Esophagus squamous epithelium (tissue), 5 donors: Measurements from ENCODE around the gene ALDOC. TPM values are rescaled to one million over a fixed set of nuclear protein-coding genes. Genes with fewer than 3 reads are reported as not detected.

Source experiments
- DNase-seq: peaks from one replicate; lab custom pipeline; 2025; lab: John Stamatoyannopoulos, UW
- H3K27ac ChIP-seq, 4 donors: fragments of 200-600 bp; sonication (generic); one replicate each; pipeline ENCODE4 v1.5.1; 2016 to 2019; ENCODE audit warnings: mild to moderate bottlenecking in 1 of 4
- H3K27me3 ChIP-seq, 4 donors: fragments of 200-600 bp; sonication (generic); 1 replicate in 3 of 4; 2 replicates in 1 of 4; pipeline versions ENCODE4 v1.5.1 to v1.6.0; 2017 to 2021; ENCODE audit warnings: antibody characterized with exemption in 1 of 4
- H3K36me3 ChIP-seq, 3 donors: fragments of 200-600 bp; sonication (generic); one replicate each; pipeline ENCODE4 v1.5.1; 2016 to 2019
- H3K4me1 ChIP-seq, 3 donors: fragments of 200-600 bp; sonication (generic); one replicate each; pipeline ENCODE4 v1.5.1; 2017 to 2019
- H3K4me3 ChIP-seq, 4 donors: fragments of 200-600 bp; sonication (generic); 1 replicate in 3 of 4; 2 replicates in 1 of 4; pipeline ENCODE4 v1.5.1; 2016 to 2019; ENCODE audit warnings: mild to moderate bottlenecking in 2 of 4, moderate library complexity in 1 of 4
- H3K9me3 ChIP-seq, 3 donors: fragments of 200-600 bp; sonication (generic); one replicate each; pipeline ENCODE4 v1.5.1; 2016 to 2019
- CTCF ChIP-seq, 6 experiments: fragments of 450-650 bp in 4 of 6; fragments of 200-600 bp in 2 of 6; sonication (generic) in 2 of 6; IDR thresholded peaks; one replicate each; pipeline ENCODE4 v1.5.1; 2016 to 2019; ENCODE audit warnings: antibody characterized with exemption in 6 of 6, mild to moderate bottlenecking in 4 of 6, moderate library complexity in 4 of 6
- POLR2A ChIP-seq, 4 donors: fragments of 450-650 bp; IDR thresholded peaks; one replicate each; pipeline ENCODE4 v1.6.1; 2017; ENCODE audit warnings: antibody characterized with exemption in 4 of 4, mild to moderate bottlenecking in 4 of 4, moderate library complexity in 3 of 4
- WGBS, 2 donors: methylation state at CpG; one replicate each; pipeline ENCODE4 v1.1.5; 2018; 5-methylcytosine and 5-hydroxymethylcytosine counted together
- intact Hi-C: fragments of 100-400 bp; cut with DNase I; formaldehyde crosslinking; loops from one replicate; pipeline ENCODE4 v1.15.0; 2022
- total RNA-seq, 4 donors: library from RNA; depleted of rRNA; stranded (reverse); fragments of >200 nt; gene quantifications; one replicate each; pipeline ENCODE4 v1.1.0, GENCODE V29; 2016
- donor health status: DM: yes; HTN: yes; CAD: no.

Gene ALDOC
- total RNA-seq, 4 donors from 2014 or later = 27.0 to 57.0 (median 44.3) TPM

- Histone ChIP-seq H3K4me3 (no peak overlapping the region), H3K27ac (no peak overlapping the region), H3K9me3 (no peaks in the 10 kb centered on the region), H3K27me3 (no peaks in the 10 kb centered on the region), H3K4me1 (peaks cover 0 to 12% (median 0%) of the 10 kb centered on the region in 3 donors), H3K36me3 (peaks cover 0 to 20% (median 0%) of the 10 kb centered on the region in 3 donors)
- TF ChIP-seq CTCF (IDR thresholded peaks at IDR 0.05) = no peak
- no peak for TF ChIP-seq POLR2A (IDR thresholded peaks at IDR 0.05)
- 71 to 87% methylated on average over 3 of the region's 4 CpGs for WGBS, 2 donors
- no peak for DNase-seq
- intact Hi-C loops = loop anchor here (2.0 kb wide), 1 partner anchor 47 kb away; no protein-coding TSS in a partner anchor
Measured at GRCh38 chr17:28540231-28540630, 36.5 kb downstream of the ALDOC start.

GRCh38 chr17:28538296-28538895 is 38.3 kb downstream of the ALDOC start:
- Histone ChIP-seq H3K27ac (no peak overlapping the region), H3K36me3 (peaks cover 0 to 31% (median 0%) of the 10 kb centered on the region in 3 donors), H3K9me3 (no peaks in the 10 kb centered on the region), H3K4me3 (no peak overlapping the region), H3K27me3 (no peaks in the 10 kb centered on the region), H3K4me1 (peaks cover 0 to 30% (median 5%) of the 10 kb centered on the region in 3 donors)
- WGBS, 2 donors = 87% methylated on average over 9 to 14 of the region's 14 CpGs
- no peak for TF ChIP-seq CTCF (IDR thresholded peaks at IDR 0.05)
- no peak for TF ChIP-seq POLR2A (IDR thresholded peaks at IDR 0.05)
- no peak for DNase-seq
- intact Hi-C loops = no loop called here

GRCh38 chr17:28537219-28537610 is 39.5 kb downstream of the ALDOC start:
- Histone ChIP-seq H3K27me3 (no peaks in the 10 kb centered on the region), H3K27ac (no peak overlapping the region), H3K4me3 (no peak overlapping the region), H3K9me3 (no peaks in the 10 kb centered on the region), H3K36me3 (peaks cover 0 to 31% (median 0%) of the 10 kb centered on the region in 3 donors), H3K4me1 (peaks cover 12 to 42% (median 14%) of the 10 kb centered on the region in 3 donors)
- no peak for TF ChIP-seq CTCF (IDR thresholded peaks at IDR 0.05)
- TF ChIP-seq POLR2A (IDR thresholded peaks at IDR 0.05) = no peak
- intact Hi-C loops = no loop called here
- WGBS, 2 donors = 95% methylated on average over 3 of the region's 12 CpGs; no CpG with 5 or more reads in 1 of the 2 donors
- DNase-seq = no peak

- peaks cover 12 to 47% (median 14%) of the 10 kb centered on the region in 3 donors for H3K4me1 ChIP-seq
- 0% methylated on average over 1 of the region's 9 CpGs; no CpG with 5 or more reads in 1 of the 2 donors for WGBS, 2 donors
- H3K4me3 ChIP-seq = no peak overlapping the region
- H3K36me3 ChIP-seq = peaks cover 0 to 31% (median 0%) of the 10 kb centered on the region in 3 donors
- DNase-seq = no peak
- no peak for TF ChIP-seq CTCF (IDR thresholded peaks at IDR 0.05)
- TF ChIP-seq POLR2A (IDR thresholded peaks at IDR 0.05) = no peak
- peaks cover 0 to under 1% (median 0%) of the 10 kb centered on the region in 4 donors for H3K27me3 ChIP-seq
- no peak overlapping the region for H3K27ac ChIP-seq
- no peaks in the 10 kb centered on the region for H3K9me3 ChIP-seq
- intact Hi-C loops = no loop called here
Measured at GRCh38 chr17:28536532-28537218, 40.0 kb downstream of the ALDOC start.
